Activated CD4-positive, CD25-positive, alpha-beta regulatory T cell treated with anti-CD3 and anti-CD28 coated beads, Interleukin-2, amount 50 U/mL, for 16 hours (primary cell): Measurements from ENCODE around the gene AFF3.

Experiments
- DNase-seq: peaks from one replicate; pipeline ENCODE4 v3.0.0-alpha.2; 2020; ENCODE audit warnings: low read depth, low spot score

AFF3 gene

DNA sequence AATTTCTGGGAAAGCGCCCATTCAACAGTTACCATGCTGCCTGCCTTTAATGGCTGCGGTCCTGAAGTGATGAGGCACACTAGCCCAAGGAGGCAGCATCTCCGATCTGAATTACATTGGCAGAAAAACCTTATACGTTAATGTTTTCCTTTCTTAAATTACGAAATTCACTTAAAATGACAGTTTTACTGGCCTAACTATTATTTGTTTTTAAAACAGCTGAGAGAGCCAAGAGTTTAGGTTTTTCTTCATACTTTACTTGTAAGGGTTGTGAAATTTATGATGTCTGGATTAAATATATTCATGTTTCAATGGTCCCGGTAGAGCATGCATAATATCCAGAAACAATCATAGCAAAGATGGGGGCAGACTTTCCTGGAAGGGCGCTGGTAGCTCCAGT, 537.4 kb downstream of the AFF3 start:
- DNase-seq = no peak

DNA sequence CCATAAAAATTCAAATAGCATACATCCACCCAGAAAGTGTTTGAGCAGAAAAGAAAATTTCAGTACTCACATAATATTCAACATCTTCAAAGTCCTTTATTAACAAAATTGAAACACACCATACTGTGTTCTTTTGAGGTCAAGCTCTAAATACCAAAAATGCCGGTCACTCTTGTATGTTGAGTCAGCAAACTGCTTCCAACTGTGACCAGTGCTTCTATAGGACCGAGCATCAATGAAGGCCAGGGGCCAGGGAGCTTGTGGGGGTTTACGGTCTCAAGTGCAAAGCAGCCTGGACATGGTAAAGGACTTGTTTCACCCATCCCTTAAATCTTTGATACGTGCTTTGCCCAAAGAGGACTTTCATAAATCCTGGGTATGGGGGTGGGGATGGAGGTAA, 539.9 kb downstream of the AFF3 start:
- DNase-seq = no peak

DNA sequence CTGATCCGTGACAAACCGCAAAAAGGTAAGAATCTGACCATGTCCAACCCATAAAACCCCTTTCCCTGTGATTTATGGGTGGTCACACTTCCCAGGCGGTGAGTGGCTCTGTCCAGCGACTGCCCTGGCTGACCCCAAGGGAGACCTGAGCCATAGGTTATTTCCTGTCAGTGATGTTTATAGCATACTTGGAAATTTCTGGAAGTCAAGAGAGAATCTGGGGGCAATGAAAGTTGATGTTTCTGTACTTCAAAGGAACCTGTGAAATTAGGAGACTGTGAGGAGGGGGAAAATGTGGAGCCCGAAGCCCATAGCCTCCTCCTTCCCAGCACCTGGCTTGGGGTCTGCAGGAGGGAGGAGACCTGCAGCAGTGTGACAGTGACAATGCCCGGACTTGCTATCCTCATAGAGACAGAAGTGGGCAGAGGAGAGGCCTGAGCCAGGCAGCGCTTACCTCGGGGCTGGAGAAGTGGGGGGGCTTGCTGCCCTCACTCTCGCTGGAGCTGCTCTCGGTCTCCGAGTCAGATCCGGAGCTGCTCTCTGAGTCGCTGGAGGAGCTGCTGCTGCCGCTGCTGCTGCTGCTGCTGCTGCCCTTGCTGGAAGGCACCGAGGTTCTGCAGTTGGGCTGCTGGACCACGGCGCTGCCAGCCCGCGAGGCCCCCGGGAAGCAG, 541.3 kb downstream of the AFF3 start:
- no peak for DNase-seq

DNA sequence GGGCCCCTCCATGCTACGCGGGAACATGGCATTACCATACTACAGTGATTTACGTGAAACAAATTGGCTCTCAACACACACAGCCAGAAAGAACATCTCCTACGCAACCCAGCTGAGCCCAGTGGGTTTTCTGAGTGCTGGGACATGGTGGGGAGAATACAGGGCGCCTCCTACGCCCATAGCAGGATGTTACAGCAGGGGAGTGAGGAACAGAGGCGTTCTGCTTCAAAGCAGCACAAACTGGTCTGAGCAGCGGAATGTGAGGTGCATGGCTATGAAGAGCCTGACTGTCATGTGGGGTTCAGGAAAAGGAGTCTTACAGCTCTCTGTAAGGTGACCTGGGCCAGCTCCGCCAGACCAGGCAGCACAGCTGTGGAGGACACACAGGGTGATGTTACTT, 543.9 kb downstream of the AFF3 start:
- DNase-seq = no peak

DNA sequence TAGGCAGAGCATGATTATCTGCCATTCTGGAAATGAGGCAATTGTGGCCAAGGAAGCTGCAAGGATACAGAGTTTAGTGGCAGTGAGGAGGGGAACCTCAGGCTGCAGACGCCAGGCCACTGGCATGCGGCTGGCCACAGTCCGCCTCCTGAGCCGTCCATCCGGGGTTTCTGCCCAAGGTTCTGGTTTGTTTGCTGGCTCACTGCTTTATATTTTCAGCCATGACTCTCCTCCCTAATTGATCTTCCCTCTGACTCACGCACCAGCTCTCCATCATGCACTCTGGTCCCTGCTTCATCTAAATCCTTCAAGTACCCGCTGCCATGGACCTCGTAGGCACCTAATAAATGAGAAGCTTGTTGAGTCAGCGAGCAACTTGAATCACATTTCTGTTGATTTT, 544.8 kb downstream of the AFF3 start:
- DNase-seq = no peak

DNA sequence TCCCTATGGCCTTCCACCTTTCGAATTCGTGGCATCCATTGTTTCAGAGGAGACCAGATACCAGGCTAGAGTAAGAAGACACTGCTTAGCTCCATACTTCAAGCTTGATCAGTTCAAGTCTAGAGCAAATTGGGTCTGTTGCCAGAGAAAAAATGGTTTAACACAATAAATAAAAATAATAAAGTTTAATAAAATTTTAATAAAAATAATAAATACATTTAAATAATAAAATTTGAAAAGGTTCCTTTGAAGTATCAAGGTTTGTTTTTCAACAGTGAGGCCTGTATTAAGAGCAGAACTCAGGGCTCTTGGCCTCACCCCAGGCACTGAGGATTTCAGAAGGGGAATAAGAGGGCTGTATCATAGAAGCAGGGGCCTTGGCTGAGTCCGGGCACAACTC, 547.0 kb downstream of the AFF3 start:
- DNase-seq = no peak

DNA sequence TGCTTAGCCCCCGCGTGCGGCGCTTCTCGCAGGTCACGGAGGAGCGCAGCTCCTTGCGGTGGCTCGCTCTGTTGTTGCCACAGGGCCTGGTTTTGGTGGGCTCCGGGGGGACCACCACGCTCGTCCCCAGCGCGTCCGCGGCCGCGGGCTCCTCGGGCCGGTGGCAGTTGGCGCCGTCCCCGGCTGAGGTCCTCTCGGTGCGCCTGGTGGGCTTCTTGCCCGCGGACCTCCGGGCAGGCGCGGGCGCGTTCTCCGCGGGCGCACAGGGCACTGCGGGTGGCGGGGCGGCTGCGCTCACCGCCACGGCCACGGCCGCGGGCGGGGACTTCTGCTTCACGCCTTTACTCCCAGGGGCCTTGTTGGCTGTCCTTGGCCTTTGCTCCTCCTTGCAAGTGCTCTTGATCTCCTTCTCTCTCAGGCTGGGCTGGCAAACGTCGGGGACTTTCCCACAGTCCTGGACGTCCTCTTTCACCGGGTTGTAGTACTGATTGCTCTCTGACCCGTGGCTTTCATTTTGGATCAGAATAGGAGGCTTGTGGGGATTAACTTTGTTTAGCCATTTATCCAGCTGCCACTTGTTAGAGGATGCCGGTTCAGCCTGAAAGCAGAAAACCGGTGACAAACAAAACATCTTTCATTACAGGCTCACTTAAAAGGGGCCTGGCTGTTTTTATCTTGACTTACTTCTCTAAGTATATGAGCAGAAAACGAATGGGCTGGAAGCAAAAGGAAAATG, 548.5 kb downstream of the AFF3 start:
- DNase-seq = no peak

DNA sequence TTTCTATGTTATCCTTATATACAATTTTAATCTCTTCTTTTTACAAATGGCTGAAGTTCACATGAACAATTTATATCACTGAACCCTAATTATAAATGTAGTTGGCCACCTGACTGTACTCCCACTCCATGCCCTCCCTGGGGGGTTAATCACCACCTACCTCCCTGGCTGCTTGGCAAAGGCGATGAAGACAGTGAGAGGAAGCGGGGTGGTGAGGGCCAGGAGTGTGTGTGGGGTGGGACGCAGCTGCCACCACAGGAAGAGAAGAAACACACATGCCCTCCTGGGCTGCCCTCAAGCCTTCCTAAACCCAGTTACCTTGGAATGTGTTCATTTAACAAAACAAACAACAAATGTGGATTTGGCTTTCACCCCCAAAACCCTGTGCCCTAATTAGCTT, 565.6 kb downstream of the AFF3 start:
- DNase-seq = no peak

DNA sequence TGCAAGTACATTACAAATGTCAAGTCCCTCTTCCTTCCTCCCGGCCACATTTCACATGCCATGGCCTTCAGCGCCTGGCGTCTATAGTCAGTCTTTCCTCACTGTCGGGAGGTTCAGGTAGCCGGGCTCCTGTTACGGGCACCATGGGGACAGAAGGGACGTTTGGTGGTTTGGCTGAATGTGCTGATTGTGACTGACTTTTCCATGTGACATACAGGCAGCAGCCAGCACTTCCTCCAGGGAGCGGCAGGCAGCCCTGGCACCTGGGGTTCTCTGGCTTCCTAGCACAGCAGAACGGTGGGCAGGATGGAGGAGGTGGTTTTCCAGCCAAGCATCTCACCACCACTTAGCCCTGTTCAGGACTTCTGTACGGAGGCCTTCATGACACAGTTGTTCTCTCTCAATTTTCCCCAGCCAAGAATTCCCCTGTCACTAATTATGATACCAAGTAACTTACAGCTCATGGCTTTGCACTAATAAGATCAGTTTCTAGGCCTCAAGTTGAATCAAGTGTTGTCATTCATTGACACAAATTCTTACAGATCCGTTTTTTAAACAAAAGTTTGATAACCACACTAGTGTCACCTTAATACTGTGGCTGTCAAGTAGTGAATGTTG, 568.6 kb downstream of the AFF3 start:
- no peak for DNase-seq

DNA sequence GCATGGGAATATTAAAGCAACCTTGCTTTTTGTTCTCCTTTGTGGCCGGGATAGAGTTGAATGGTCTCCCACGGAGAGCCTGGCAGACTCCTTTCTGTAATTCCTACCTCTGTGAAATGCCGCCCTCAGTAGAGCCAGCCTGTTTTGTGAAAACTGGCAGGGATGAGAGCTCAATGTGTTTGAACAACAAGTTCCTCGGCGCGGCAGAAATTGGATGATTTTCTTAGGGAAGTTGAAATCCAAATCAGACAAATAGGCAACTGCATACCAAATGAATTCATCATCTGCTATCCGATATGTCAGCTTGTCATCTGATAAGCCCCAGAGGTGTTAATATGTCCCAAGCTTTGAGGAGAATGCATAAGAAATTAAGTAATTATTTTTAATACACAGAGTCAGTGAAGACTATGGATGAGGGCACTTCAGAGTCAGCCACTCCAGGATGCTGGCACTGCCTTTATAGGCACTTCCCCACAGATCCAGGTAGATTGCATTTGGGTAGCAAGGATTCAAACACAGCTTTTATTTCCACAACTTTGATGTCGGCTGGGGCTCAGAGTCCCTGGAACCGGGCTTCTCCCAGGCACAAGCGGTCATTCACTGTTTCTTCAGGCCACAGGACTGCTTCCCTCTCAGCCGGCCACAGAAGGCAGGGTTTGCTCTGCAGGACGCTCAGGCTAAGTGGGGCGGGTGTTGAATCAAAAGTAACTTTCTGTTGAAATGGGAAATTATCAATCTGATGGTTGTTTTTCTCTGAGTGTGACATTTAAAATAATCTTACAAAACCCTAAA, 569.8 kb downstream of the AFF3 start:
- no peak for DNase-seq

DNA sequence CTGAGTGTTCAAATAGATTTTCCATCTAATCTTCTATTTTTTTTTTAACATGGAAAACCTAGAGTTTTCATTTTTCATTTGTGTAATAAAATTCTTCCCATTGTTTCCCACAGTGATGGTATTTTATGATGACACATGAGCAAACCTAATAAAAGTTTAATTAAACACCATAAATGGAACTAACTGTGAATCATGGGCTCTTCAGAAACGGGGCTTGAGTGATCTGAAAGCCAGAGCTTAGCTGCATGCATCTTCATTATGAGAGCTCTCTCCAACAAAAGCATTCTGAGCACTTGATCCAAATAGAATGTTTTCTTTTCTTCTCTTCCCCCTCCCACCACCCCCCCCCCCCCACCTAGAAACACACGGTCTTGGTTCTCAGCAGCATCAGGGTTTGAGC, 570.4 kb downstream of the AFF3 start:
- DNase-seq = no peak

DNA sequence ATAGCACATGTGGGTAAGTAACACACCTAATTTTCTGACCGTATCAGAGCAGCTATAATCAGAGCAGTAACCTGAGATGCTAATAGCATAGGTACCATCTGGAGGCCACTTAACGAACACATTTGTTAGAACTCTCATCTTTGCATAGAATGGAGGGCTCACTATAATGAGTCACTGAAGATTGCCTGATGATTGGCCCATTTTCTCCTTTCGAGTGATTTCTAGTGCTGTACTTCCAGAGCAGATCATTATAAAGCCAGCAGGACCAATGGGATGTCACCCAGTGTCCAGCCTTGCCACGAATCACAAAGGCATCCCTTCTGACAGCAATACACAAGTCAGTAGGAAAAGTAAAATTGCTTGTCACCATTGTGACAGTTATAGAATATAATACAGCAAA, 570.9 kb downstream of the AFF3 start:
- DNase-seq = no peak

DNA sequence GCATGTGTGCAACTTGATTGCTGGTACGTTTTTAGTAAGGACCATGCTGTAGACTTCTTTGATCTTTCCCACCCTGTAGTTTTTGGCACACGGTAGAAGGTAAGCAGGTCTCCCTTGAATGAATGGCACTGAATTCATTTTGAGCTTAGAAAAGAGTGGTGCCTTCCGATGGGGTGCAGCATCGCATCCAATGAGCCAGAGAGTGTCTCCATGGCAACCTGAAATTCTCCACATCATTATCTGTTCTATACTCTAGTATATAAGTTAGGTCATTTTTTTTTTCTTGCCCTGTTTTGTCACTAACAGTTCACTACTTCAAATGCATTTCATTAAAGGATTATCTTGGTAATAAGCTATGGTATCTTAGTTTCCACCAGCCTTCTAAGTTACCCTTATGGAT, 571.4 kb downstream of the AFF3 start:
- DNase-seq = no peak

DNA sequence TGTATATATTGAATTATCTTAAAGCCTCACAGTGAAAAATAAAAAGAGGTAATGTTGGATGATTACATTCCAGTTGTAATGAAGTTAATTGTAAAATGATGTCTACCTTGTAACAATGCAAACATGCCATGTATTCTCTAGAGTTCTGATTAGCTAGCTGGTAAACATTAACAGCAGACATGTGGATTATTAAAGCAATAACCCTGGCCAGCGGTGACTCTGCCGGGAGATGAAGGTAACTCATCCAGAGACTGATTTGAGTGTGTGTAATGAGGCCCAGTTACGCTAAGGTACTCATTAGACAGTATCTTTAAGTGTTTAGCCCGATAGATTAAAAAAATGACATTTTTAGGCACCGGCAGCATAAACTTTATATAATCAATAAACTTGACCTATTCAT, 573.0 kb downstream of the AFF3 start:
- no peak for DNase-seq

DNA sequence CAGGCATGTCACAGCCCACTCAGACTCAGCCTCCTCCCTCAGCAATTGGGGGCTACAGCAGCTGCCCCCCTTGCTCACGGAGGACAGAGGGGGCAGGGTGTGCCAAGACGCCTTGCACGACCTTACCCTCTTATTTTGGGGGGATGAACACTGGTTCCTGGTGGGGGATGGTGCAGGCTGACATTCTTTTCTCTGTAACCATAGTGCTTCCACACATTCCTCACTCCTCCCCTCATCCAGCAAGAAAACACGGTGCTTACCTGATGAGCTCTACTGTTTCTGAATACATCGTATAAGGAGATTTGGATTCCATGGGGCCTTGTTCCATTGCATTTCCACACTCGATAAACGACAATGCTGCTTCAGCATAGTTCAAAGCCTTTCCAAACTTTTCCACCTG, 577.2 kb downstream of the AFF3 start:
- DNase-seq = no peak

DNA sequence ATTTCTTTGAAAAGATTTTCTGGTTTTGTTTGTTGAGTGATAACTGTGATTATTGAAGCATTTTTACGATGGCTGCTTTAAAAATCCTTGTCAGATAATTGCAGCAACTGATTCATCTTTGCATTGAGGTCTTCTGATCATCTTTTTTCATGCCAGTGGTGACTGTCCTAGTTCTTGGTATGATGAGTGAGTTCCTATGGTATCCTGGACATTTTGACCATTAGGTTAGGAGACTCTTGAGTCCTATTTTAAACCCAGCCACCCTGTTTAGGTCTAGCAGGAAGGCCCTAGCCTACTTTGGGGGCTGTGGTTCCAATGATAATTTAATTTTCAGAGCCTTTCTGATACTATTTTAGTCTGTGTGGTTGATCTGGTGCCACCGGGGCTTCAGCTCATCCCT, 579.9 kb downstream of the AFF3 start:
- no peak for DNase-seq

DNA sequence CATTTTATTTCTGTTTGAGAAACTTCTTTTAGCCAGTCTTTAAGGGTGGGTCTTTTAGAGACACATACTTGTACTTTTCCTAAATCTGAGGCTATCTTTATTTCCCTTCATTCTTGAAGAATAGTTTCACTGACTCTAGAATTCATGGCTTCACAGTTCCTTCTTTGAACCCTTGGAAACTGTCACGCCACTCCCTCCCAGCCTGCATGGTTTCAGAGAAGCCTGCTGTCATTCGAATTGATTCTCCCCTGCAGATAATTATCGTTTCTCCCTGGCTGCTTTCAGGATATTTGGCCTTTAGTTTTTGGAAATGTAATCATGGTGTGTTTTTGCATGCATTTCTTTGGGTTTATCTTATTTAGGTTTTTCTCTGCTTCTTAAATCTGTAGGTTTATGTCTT, 580.6 kb downstream of the AFF3 start:
- DNase-seq = no peak

DNA sequence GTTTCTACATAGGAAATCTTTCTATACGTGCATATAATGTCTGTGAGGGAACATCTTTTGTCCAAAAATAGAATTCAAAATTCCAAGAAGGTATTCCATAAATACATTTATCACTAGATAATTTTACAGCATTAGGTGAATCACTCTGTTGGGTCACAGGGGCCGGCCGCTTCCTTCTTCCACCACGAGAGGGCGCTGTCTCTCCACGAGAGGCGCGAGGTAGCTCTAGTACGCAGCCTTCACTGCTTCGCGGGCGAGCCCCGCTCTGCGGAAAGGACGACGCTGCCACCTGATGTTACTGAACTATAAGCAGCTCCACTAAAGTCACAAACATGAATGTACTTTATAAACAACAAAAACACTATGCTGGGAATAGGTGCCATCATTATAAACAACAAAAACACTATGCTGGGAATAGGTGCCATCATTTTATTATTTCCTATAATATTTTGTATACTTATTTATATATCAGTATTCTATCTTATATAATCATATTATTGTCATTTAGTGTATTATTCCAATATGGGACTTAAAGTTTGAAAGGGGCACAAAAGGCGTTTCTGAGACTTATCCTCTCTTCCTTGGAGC, 583.2 kb downstream of the AFF3 start:
- DNase-seq = peak; percentile 71

DNA sequence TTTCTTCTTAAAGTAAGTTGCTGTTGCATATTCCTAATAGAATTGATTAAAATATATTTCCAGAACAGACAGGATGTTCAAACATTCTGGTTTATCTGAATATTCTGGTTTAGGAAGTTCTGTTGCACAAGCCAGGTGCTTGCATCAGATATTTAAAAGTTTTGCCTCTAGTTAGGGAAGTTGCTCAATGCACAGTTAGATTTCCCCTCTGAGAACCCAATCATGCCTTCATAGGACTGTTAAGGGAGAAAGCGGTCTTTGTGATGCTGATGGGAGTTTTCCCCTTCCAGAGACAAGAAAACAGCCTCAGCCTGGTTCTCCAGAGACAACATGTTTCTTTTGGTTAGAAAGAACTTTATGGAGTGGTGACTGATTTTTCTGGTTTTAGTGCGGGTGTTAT, 587.0 kb downstream of the AFF3 start:
- no peak for DNase-seq

DNA sequence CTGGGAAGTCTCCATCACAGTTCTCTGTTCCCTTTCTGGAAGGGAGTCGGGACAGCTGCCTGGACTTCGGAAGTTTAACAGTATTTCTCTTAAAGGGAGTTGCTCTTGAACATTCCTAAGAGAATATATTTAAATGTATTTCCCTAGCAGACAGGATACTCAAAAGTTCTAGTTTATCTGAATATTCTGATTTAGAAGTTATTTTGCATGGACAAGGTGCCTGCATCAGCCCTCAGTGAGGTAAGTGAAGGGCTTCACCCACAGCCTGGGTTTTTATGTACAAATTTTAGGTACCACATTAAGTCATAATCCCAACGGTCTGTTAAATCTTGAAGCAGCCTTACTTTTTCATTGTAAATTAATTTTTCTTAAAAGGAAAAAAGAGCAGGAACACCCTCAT, 587.5 kb downstream of the AFF3 start:
- DNase-seq = no peak

DNA sequence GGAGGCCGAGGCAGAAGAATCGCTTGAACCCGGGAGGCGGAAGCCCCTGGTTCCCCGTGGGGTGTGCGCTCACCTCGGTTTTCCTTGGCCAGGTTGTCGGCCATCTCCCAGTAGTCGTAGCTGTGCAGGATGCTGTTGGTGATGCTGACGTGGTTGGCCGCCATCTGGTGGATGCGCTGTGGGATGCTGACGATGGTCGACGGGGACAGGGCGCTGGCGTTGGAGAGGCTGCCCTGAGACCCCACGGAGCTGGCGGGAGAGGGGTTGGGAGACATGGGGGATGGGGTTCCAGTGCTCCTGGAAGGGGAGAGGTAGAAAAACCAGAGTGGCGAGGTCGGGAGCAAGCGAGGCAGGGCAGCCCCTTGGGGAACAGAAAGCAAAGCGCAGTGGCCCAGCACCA, 588.2 kb downstream of the AFF3 start:
- no peak for DNase-seq

DNA sequence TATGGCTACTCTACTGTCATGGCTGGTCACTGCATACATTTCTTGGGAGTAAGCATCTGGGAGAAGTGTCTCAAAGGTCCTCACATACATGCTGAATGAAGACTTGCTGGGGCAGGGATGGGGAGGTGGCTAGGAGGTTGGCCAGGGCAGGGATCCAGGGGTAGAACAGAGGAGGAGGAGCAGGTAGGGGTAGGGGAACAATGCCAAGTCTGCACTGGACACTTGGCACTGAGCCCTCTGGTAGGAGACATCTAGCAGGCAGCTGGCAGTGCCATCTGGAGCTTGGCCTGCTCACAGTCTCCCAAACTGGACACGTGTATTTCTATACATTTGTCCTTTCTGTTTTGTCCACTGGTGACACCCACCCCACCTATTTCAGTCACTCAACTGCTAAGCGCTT, 589.9 kb downstream of the AFF3 start:
- DNase-seq = no peak
